Astrocyte (in vitro differentiated cells and primary cell): Measurements from ENCODE around the gene CAMK2D.

Experiments used
- EZH2 ChIP-seq: IDR thresholded peaks from 2 replicates; pipeline ENCODE4 v1.6.1; 2012; ENCODE audit warnings: mild to moderate bottlenecking, low read length, inconsistent platforms; ENCODE audit not compliant: insufficient read depth
- TF ChIP-seq, protein P1 (sequence below): IDR thresholded peaks from 2 replicates; pipeline ENCODE4 v1.5.1; 2011; ENCODE audit warnings: low read depth, mild to moderate bottlenecking, inconsistent platforms, low read length, moderate library complexity; ENCODE audit not compliant: insufficient read depth

DNA sequence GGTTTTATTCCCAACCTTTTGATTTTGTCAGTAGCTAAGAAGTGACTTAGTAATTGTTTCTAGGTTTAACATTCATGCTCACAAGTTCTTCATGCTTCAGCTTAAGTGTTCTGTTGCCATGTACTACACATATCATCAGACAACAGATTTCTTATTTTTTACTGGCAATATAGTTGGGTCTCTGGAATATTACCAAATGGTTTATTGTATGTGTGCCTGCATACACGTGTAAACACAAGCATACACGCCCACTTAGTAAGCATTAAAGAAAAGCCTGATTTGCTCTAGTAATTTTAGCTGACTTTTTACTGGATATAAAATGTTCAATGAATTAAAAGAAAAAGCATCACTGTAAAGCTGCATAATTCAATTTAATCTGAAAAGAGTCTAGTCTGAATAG is 199.8 kb downstream of the CAMK2D start:
- TF ChIP-seq, protein P1, sequence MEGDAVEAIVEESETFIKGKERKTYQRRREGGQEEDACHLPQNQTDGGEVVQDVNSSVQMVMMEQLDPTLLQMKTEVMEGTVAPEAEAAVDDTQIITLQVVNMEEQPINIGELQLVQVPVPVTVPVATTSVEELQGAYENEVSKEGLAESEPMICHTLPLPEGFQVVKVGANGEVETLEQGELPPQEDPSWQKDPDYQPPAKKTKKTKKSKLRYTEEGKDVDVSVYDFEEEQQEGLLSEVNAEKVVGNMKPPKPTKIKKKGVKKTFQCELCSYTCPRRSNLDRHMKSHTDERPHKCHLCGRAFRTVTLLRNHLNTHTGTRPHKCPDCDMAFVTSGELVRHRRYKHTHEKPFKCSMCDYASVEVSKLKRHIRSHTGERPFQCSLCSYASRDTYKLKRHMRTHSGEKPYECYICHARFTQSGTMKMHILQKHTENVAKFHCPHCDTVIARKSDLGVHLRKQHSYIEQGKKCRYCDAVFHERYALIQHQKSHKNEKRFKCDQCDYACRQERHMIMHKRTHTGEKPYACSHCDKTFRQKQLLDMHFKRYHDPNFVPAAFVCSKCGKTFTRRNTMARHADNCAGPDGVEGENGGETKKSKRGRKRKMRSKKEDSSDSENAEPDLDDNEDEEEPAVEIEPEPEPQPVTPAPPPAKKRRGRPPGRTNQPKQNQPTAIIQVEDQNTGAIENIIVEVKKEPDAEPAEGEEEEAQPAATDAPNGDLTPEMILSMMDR: no peak
- TF ChIP-seq EZH2: no peak
